Measurements from ENCODE around the gene EXOSC5. TPM values are rescaled to one million over a fixed set of nuclear protein-coding genes. Genes with fewer than 3 reads are reported as not detected.

The EXOSC5 gene
- total RNA-seq, 1 experiment from 2014 or later = 43.1 TPM

DNA sequence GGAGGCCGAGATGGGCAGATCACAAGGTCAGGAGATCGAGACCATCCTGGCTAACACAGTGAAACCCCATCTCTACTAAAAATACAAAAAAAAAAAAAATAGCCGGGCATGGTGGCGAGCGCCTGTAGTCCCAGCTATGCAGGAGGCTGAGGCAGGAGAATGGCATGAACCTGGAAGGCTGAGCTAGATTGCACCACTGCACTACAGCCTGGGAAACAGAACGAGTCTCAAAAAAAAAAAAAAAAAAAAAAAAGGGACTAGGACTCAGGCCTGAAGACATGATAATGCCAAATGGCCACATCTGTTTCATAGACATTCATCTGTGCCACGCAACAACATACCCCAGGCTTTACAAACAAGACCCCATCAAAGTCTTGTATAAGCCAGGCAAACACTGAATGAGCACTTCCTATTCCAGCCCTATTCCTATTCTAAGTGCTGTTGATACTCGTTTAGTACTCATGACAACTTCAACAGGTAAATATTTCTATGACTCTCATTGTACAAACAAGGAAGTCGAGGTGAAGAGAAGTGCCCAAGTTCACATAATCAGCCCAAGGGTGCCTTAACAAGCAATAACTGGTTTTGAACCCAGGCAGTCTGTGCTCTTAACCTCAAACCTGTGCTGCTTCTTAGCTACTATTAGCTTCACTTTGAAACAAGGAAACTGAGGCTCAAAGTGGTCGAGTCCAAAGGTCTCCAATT is 34.9 kb downstream of the EXOSC5 start:
- no peak for TF ChIP-seq EZH2 (IDR thresholded peaks at IDR 0.05; ENCODE audit: borderline replicate concordance, low read depth, low read length, poor library complexity, severe bottlenecking)
- TF ChIP-seq, protein P1, sequence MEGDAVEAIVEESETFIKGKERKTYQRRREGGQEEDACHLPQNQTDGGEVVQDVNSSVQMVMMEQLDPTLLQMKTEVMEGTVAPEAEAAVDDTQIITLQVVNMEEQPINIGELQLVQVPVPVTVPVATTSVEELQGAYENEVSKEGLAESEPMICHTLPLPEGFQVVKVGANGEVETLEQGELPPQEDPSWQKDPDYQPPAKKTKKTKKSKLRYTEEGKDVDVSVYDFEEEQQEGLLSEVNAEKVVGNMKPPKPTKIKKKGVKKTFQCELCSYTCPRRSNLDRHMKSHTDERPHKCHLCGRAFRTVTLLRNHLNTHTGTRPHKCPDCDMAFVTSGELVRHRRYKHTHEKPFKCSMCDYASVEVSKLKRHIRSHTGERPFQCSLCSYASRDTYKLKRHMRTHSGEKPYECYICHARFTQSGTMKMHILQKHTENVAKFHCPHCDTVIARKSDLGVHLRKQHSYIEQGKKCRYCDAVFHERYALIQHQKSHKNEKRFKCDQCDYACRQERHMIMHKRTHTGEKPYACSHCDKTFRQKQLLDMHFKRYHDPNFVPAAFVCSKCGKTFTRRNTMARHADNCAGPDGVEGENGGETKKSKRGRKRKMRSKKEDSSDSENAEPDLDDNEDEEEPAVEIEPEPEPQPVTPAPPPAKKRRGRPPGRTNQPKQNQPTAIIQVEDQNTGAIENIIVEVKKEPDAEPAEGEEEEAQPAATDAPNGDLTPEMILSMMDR (conservative IDR thresholded peaks at IDR 0.05; ENCODE audit: low read depth, low read length) = no peak
- no peaks in the 10 kb centered on the region for H3K27me3 ChIP-seq (replicated peaks; ENCODE audit: insufficient read depth, low read depth, low read length, poor library complexity)
- H3K4me1 ChIP-seq (ENCODE audit: insufficient read depth, low read length, poor library complexity, severe bottlenecking) = peaks cover 6% of the 10 kb centered on the region
- ChIA-PET POLR2A (ENCODE audit: low non-redundant PET) (no interaction called here), CTCF (interaction anchor here (0.6 kb wide), 1 partner anchor 69 kb away, joined by 5 read pairs; no protein-coding TSS in a partner anchor)
- H3K36me3 ChIP-seq (ENCODE audit: insufficient read depth, low read length, poor library complexity, severe bottlenecking) = no peaks in the 10 kb centered on the region
- BruUV-seq (replicated peaks) = no TSS peak
- H3K27ac ChIP-seq (ENCODE audit: low read depth, low read length, poor library complexity, severe bottlenecking) = no peak overlapping the region
- DNase-seq (ENCODE audit: low spot score) = no peak
- H3K4me3 ChIP-seq (ENCODE audit: low read depth, low read length, poor library complexity, severe bottlenecking) = no peak overlapping the region
- intact Hi-C loops (cut with micrococcal nuclease; ENCODE audit: unreplicated experiment) = no loop called here
- no peaks in the 10 kb centered on the region for H3K9me3 ChIP-seq (ENCODE audit: low read depth, low read length, poor library complexity, severe bottlenecking)

DNA sequence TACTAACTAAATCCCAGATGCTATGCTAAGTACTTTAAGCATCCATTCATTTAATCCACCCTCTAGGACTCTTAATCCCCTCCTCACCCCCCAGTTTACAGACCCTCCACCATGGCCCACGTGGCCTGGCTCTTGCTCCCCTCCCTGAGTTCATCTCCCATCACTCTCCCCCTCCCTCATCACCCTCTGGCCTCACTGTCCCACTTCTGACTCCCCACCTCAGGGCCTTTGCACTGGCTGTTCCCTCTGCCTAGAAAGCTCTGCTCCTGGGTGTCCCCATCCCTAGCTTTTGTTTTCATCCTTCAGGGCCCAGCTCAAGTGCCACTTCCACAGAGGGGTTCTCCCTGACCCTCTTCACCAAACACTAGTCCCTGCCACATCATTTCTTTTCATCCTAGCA is 37.4 kb downstream of the EXOSC5 start:
- H3K27ac ChIP-seq (ENCODE audit: low read depth, low read length, poor library complexity, severe bottlenecking) = no peak overlapping the region
- no peaks in the 10 kb centered on the region for H3K36me3 ChIP-seq (ENCODE audit: insufficient read depth, low read length, poor library complexity, severe bottlenecking)
- no peaks in the 10 kb centered on the region for H3K27me3 ChIP-seq (replicated peaks; ENCODE audit: insufficient read depth, low read depth, low read length, poor library complexity)
- TF ChIP-seq, protein P1 (conservative IDR thresholded peaks at IDR 0.05; ENCODE audit: low read depth, low read length) = no peak
- no peak for TF ChIP-seq EZH2 (IDR thresholded peaks at IDR 0.05; ENCODE audit: borderline replicate concordance, low read depth, low read length, poor library complexity, severe bottlenecking)
- ChIA-PET POLR2A (ENCODE audit: low non-redundant PET) (no interaction called here), CTCF (no interaction called here)
- H3K4me1 ChIP-seq (ENCODE audit: insufficient read depth, low read length, poor library complexity, severe bottlenecking) = peaks cover 6% of the 10 kb centered on the region
- H3K9me3 ChIP-seq (ENCODE audit: low read depth, low read length, poor library complexity, severe bottlenecking) = no peaks in the 10 kb centered on the region
- BruUV-seq (replicated peaks) = no TSS peak
- intact Hi-C loops (cut with micrococcal nuclease; ENCODE audit: unreplicated experiment) = no loop called here
- H3K4me3 ChIP-seq (ENCODE audit: low read depth, low read length, poor library complexity, severe bottlenecking) = no peak overlapping the region
- no peak for DNase-seq (ENCODE audit: low spot score)

DNA sequence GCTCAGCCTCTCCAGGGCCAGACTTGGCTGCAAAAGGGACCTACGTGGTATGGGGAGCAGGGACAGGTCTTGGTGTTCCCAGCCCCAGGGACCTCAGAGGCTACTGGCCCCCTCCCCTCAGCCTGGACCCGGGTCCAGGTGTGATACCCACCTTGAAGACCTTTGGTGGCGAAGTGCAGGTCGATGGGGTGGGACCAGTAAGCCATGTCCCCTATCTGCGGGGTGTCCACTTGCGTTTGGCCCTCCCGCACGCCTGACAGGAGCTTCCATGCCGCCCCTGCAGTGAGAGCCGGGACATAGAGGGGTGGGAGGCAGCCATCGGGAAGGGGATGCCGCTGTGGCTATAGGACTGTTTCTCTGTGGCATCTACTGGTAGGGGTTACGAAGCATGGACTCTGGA is 39.4 kb downstream of the EXOSC5 start:
- POLR2A ChIA-PET (ENCODE audit: low non-redundant PET) = interaction anchor here (0.6 kb wide), 1 partner anchor 107 kb away, joined by 5 read pairs; no protein-coding TSS in a partner anchor
- peaks cover 4% of the 10 kb centered on the region for H3K4me1 ChIP-seq (ENCODE audit: insufficient read depth, low read length, poor library complexity, severe bottlenecking)
- no TSS peak for BruUV-seq (replicated peaks)
- no peak for DNase-seq (ENCODE audit: low spot score)
- intact Hi-C loops (cut with micrococcal nuclease; ENCODE audit: unreplicated experiment) = no loop called here
- no peaks in the 10 kb centered on the region for H3K9me3 ChIP-seq (ENCODE audit: low read depth, low read length, poor library complexity, severe bottlenecking)
- no peak overlapping the region for H3K27ac ChIP-seq (ENCODE audit: low read depth, low read length, poor library complexity, severe bottlenecking)
- no peaks in the 10 kb centered on the region for H3K27me3 ChIP-seq (replicated peaks; ENCODE audit: insufficient read depth, low read depth, low read length, poor library complexity)
- CTCF ChIA-PET = no interaction called here
- H3K4me3 ChIP-seq (ENCODE audit: low read depth, low read length, poor library complexity, severe bottlenecking) = no peak overlapping the region
- TF ChIP-seq EZH2 (IDR thresholded peaks at IDR 0.05; ENCODE audit: borderline replicate concordance, low read depth, low read length, poor library complexity, severe bottlenecking) = no peak
- TF ChIP-seq, protein P1 (conservative IDR thresholded peaks at IDR 0.05; ENCODE audit: low read depth, low read length) = no peak
- H3K36me3 ChIP-seq (ENCODE audit: insufficient read depth, low read length, poor library complexity, severe bottlenecking) = no peaks in the 10 kb centered on the region
